NCI-H748 (cell line): ENCODE results near the gene ARFGEF2.
"Not testable (repeated sequence)": the region's sequence is repeated elsewhere in the genome, so short reads cannot be mapped to it uniquely, and the experiment has no call there.

Experiments used
- DNase-seq: peaks from one replicate; lab custom pipeline; 2025; ENCODE audit not compliant: unreplicated experiment; lab: John Stamatoyannopoulos, UW

ARFGEF2 gene

DNA sequence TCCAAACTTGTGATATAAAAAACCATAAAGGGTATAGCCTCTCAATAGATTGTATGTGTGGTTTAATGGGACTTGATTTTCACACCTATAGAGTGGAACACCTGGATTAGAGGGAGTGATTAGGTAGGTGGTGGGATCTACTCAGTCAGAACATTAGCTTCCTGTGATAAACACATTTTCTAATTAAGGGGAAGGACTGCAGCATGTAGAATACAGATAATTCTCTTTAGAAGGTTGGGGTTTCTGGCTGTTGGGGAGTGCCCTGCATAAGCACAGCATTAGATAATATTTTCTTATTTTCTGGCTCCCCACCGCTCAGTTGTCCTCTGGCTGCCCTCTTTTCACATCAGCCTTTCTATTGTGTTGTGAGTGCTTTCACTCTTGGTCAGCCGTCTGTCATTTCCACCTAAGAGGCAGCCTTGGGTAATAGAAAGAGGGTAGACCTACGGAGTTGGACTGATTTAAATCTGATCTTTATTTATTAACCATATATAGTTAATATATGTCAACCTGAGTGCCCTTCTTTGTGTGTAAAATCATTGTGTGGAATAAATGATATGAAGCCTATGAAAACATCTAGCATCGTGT lies 132.6 kb downstream of the ARFGEF2 start:
- DNase-seq: no peak

DNA sequence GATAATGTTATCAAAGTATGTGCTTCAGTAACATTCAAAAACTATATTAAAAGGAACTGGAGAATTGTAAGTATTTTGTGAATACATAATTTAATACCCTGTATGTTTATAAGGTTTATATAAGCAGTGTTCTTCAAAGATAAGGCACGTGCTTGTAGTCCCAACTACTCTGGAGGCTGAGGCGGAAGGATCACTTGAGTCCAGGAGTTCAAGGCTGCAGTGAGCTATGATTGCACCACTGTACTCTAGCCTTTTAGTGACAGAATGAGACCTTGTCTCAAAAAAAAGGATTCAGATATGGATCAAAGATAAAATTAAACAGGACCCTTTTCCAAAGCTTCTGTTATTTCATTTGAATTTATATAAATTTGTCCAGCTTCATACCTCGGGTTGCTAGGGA lies 141.8 kb downstream of the ARFGEF2 start:
- DNase-seq: no peak

DNA sequence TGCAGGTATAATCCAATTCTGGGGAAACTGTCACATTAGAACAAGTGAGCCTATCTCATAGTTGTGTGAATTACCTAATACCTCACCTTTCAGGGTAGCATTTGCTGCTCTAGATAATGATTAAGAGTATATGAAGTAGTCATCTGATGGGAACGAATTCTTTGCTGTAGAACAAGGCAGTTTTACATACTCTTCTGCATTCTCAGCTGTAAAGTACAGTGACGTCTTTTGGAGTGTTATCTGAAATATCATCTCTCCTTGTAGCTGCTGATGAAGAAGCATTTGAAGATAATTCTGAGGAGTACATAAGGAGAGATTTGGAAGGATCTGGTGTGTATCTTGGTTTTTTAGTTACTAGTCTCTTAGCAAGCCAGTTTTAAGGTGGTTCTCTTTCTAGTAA lies 153.0 kb downstream of the ARFGEF2 start:
- no peak for DNase-seq

DNA sequence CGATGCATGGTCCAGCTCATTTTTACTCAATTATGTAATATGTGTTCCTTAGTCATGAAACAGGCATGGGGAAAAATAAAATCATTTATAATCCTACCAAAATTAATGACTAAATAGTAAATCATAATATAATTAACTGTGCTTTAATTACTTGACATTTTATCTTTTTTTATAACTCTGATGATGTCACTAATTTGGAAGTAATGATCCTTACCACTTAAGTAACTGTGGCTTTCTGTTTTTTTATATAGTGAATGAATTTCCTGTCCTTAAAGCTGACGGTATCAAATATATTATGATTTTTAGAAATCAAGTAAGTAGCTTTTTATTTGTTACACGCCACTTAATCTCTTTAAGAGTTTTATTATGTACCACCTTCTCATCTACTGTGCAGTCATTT lies 156.8 kb downstream of the ARFGEF2 start:
- no peak for DNase-seq

DNA sequence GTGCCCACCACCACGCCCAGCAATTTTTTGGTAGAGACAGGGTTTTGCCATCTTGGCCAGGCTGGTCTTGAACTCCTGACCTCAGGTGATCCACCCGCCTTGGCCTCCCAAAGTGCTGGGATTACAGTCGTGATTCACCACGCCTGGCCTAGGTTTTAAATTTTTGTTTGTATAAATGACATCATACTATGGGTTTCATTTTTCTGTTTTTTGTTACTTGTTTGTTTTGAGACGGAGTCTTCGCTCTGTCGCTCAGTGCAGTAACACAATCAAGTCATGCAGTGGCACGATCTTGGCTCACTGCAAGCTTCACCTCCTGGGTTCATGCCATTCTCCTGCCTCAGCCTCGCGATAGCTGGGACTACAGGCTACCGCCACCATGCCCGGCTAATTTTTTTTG lies 160.8 kb downstream of the ARFGEF2 start:
- DNase-seq: not testable (repeated sequence)
